Measurements from ENCODE around the gene MAPK8.

Gene MAPK8

GRCh38 chr10:48287417-48288391 lies 18.8 kb upstream of the MAPK8 start:
- Histone ChIP-seq H3K9me3 (ENCODE audit: severe bottlenecking) (no peaks in the 10 kb centered on the region), H3K4me3 (ENCODE audit: low read depth, low read length) (no peak overlapping the region), H3K27me3 (ENCODE audit: insufficient read depth, low read depth, severe bottlenecking) (no peaks in the 10 kb centered on the region), H3K27ac (peak overlapping the region; percentile 93), H3K36me3 (no peaks in the 10 kb centered on the region)
- peak; percentile 89 for DNase-seq
- no peak for TF ChIP-seq CTCF (IDR thresholded peaks at IDR 0.05; ENCODE audit: low read depth, low read length)

GRCh38 chr10:48288661-48289060 lies 17.8 kb upstream of the MAPK8 start:
- H3K27me3 ChIP-seq (ENCODE audit: insufficient read depth, low read depth, severe bottlenecking): no peaks in the 10 kb centered on the region
- no peak for TF ChIP-seq CTCF (IDR thresholded peaks at IDR 0.05; ENCODE audit: low read depth, low read length)
- H3K4me3 ChIP-seq (ENCODE audit: low read depth, low read length): no peak overlapping the region
- no peaks in the 10 kb centered on the region for H3K9me3 ChIP-seq (ENCODE audit: severe bottlenecking)
- no peaks in the 10 kb centered on the region for H3K36me3 ChIP-seq
- no peak for DNase-seq
- peak overlapping the region; percentile 93 for H3K27ac ChIP-seq

GRCh38 chr10:48289501-48290238 lies 16.8 kb upstream of the MAPK8 start:
- Histone ChIP-seq H3K27me3 (ENCODE audit: insufficient read depth, low read depth, severe bottlenecking) (no peaks in the 10 kb centered on the region), H3K36me3 (no peaks in the 10 kb centered on the region), H3K9me3 (ENCODE audit: severe bottlenecking) (no peaks in the 10 kb centered on the region), H3K27ac (peak overlapping the region; percentile 93), H3K4me3 (ENCODE audit: low read depth, low read length) (no peak overlapping the region)
- DNase-seq: peak; percentile 84
- peak; percentile 86 for TF ChIP-seq CTCF (IDR thresholded peaks at IDR 0.05; ENCODE audit: low read depth, low read length)

- TF ChIP-seq CTCF (IDR thresholded peaks at IDR 0.05; ENCODE audit: low read depth, low read length): no peak
- no peaks in the 10 kb centered on the region for H3K27me3 ChIP-seq (ENCODE audit: insufficient read depth, low read depth, severe bottlenecking)
- no peaks in the 10 kb centered on the region for H3K36me3 ChIP-seq
- no peaks in the 10 kb centered on the region for H3K9me3 ChIP-seq (ENCODE audit: severe bottlenecking)
- H3K27ac ChIP-seq: peak overlapping the region; percentile 93
- no peak for DNase-seq
- no peak overlapping the region for H3K4me3 ChIP-seq (ENCODE audit: low read depth, low read length)
These were observed 16.2 kb upstream of the MAPK8 start for GRCh38 chr10:48290286-48290685.

- H3K27ac ChIP-seq: no peak overlapping the region
- H3K9me3 ChIP-seq (ENCODE audit: severe bottlenecking): no peaks in the 10 kb centered on the region
- H3K27me3 ChIP-seq (ENCODE audit: insufficient read depth, low read depth, severe bottlenecking): no peaks in the 10 kb centered on the region
- no peak for DNase-seq
- no peaks in the 10 kb centered on the region for H3K36me3 ChIP-seq
- H3K4me3 ChIP-seq (ENCODE audit: low read depth, low read length): no peak overlapping the region
- no peak for TF ChIP-seq CTCF (IDR thresholded peaks at IDR 0.05; ENCODE audit: low read depth, low read length)
These were observed 15.3 kb upstream of the MAPK8 start for GRCh38 chr10:48291190-48291589.

Measured in WERI-Rb-1 (cell line).